GM21786 (cell line): Measurements from ENCODE around the gene UCHL3.
A peak's percentile ranks its signal among the peaks of the same experiment; 100 is the strongest.
"Not testable (repeated sequence)": the region's sequence is repeated elsewhere in the genome, so short reads cannot be mapped to it uniquely, and the experiment has no call there.

ENCODE experiments used
- ATAC-seq: cut with Tn5 transposase; IDR thresholded peaks from one replicate; pipeline ENCODE4 v1.9.1; 2021; ENCODE audit not compliant: unreplicated experiment

The UCHL3 gene

DNA sequence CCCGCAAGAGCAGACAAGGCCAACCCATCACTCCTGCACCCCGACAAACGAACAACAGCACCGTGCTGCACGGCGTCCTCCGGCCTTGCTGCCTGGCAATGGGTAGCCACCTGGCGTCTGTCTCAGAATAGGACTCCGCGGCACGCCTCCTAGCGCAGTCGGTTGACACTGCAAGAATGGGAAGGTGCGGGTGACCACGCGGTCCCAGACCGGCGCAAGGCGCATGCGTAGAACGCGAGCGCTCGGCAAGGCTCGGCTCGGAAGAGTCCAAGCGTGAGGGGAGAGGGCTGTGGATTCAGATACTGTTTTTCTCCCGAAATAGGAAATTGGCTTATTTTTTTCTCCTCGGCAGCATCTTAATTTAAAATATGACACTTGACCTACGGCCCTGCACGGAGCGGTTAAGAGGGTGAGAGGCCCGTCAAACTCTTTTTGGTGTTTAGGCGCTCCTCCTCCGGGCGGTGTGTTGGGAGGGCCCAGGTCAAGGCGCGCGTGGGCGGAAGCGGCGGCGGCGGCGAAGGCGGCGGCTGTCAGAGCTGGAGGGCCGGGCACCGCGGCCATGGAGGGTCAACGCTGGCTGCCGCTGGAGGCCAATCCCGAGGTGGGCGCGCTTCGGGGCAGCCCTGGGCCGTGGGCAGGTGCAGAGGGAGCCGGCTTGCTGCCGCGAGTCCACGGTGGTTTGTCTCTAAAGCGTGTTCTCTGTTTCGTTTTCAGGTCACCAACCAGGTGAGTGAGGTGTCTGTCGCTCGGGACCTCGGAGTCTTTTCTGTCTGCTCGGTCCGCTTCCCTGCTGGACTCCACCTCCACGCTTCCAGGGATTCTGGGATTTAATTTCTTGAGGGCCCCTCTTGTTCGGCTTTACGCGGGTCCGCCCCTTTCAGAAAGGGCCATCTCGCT, at the start of gene UCHL3:
Gene UCHL3, plus strand, starts transcription at position 530 of the 897 bp plus-strand sequence. Its CDS starts 30 bp downstream, at position 560.
- ATAC-seq, result peak; percentile 98

DNA sequence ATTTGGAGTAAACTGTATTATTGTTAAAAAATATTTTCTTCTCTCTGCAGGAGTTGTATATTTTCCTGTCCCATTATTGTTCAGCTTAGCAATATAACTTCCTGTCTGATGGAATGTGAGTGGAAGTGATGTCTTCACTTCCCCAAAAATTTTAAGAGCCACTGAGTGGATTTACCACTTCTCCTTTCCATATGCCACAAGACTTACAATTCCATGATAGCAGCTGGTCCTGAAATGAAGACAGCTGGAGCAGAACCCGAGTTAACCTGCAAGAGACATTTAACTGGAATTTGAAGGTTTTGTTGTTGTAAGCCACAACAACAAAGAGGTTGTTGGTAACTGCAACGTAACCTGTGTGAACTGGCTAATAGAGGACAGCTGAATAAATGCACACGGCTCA, 44.3 kb upstream of the UCHL3 start:
- no peak for ATAC-seq

DNA sequence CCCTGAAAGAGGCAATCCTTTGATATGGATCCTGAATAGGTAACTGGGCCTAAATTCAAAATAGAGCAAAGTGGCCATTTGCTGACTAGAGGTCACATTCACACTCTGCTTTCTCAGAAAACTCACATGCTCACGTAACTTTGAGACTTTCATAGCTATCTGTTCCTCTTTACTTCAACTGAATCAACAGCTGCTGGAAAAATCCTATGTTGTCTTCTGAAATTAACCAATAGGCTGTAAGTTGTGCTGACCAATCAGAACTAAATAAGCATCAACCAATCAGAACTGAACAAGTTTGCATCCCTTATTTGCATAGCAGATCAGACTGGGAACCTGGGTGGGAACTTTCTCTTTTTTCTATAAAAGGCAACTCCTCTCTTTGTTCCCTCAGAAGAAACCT, 43.6 kb upstream of the UCHL3 start:
- no peak for ATAC-seq

DNA sequence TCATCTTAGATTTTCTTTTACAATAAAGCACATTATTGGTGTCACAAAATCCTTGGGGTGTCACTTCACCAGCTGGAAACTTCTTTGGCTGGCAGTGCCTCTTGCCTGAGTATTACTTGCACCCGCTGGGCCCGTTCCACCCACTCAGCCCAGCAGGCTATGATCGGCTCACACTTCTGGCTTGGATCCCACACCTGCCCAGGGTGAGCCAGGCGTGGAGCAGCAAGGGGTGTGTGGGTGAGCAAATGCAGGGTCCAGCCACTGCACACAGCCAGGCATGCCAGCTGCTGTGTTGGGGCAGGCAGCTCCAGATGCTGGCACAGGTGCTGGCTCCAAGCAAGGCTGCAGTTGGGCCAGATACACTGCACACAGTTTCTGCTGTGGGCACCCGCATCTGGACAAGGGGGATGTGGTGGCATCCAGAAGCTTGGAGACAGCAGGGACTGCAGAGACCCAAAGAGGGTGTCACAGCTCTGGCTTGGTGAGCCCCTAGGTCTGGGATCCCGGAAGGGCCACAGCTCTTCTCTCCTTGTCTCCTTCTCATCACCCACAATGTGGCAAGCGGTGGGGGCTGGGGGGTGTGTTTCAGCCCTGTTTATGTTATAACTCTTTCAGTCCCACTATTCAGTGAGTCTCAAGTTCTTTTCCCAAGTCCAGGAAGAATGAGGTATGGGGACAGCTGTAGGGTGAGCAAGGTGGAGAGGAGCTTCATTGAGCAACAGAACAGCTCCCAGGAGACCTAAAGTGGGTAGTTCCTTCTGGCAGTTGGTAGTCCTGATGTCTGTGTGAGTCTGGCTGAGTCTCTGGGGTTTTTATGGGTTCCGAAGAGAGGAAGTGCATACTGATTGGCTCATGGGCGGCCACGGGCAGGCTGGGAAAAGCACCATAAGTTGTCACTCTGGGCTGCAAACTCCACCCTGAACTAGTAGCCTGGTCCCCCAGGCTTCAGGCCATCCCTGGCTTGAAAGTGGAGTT, 42.3 kb upstream of the UCHL3 start:
- ATAC-seq, result no peak

- no peak for ATAC-seq
Measured at GRCh38 chr13:75508002-75508548, 41.5 kb upstream of the UCHL3 start.

- ATAC-seq, result no peak
Measured at GRCh38 chr13:75511051-75511625, 38.5 kb upstream of the UCHL3 start.

DNA sequence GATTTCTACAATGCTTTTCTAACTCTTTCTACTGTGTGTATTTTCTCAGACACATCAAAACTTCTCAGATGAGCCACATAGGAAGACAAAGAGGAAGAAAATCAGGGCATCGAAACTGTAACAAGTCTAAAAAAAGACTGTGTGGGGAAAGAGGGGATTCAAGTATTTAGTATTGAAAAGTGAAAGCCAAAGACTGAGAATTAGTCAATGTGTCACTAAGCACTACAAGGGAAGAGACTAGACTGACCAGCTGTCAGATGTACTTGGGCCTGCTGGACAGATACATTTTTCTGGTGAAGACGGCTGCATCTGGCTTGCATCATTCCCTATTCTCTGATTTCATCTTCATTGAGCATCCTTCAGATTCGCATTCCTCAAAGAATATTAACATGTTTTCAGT, 37.3 kb upstream of the UCHL3 start:
- ATAC-seq, result peak; percentile 95

DNA sequence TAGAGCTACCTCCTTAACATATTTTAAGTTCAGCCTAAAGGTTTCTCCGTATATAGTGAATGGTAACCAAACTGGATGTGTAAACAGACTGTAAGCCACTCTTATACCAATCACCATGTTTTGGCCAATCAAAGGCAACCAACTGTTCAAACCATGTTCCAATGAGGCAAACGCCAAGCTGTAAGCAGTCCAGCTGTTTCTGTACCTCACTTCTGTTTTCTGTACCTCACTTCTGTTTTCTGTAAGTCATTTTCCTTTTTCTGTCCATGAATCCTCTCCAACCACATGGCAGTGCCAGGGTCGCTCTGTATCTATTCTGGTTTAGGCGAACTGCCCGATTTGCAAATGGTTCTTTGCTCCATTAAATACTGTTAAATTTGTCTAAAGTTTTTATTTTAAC, 36.3 kb upstream of the UCHL3 start:
- ATAC-seq, result no peak

GRCh38 chr13:75514080-75514995, 35.3 kb upstream of the UCHL3 start:
- ATAC-seq, result no peak

- no peak for ATAC-seq
Measured at GRCh38 chr13:75518439-75519088, 31.0 kb upstream of the UCHL3 start.

- ATAC-seq, result no peak
Measured at GRCh38 chr13:75521956-75522355, 27.6 kb upstream of the UCHL3 start.

- peak; percentile 43 for ATAC-seq
Measured at GRCh38 chr13:75530549-75530961, 19.0 kb upstream of the UCHL3 start.

GRCh38 chr13:75533861-75534260, 15.7 kb upstream of the UCHL3 start:
- ATAC-seq, result no peak

DNA sequence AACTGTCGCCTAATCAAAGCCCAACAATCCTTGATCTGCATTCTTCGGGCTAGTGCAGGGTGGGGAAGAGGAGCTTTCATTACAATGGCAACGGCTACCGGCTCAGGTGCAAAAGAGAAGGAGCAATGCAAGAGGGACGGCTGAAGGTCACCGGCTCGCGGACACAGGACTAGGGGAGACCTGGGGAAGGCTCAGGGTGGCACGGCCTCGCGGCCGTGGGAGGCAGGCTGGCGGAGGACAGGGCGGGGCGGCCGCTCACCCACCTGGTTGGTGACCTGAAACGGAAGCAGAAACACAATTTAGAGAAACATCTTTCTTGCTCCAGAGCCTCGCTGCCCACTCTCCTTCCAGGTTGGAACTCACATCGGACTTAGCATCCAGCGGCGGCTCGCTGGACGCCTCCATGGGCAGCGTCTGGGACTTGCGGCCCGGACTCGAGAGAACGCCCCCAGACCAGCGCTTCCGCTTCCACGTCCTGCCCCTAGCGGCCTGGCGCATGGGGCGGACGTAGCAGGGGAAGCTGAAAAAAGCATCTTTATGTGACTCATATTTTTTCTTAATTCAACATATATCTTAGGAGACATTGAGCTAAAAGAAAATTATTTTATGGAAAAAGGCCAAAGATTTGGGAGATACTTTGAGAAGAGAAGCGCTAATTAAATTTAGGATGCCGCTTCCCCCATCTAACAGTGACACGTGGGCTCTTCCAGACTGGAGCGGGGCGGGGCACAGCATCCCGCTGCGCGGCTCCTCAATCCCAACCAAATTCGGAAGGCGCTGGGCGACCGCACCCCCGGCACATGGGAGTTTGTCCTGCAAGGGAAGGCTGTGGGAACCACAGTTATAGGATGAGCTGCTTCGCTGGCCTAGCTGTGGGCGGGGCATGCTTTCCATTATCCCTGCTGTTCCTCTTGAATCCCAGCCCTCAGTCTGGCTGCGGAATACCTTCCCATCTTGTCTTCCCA, 11.9 kb upstream of the UCHL3 start, which contains the start of gene COMMD6:
Gene COMMD6, minus strand, starts transcription at position 441 of the 965 bp plus-strand sequence. Its CDS starts 36 bp downstream, at position 405.
- ATAC-seq, result peak; percentile 96

- ATAC-seq, result no peak
Measured at GRCh38 chr13:75541287-75541686, 8.3 kb upstream of the UCHL3 start.

- ATAC-seq, result no peak
Measured at GRCh38 chr13:75541961-75542360, 7.6 kb upstream of the UCHL3 start.

- ATAC-seq, result no peak
Measured at GRCh38 chr13:75544681-75545330, 4.8 kb upstream of the UCHL3 start.

- not testable (repeated sequence) for ATAC-seq
Measured at GRCh38 chr13:75545386-75545785, 4.2 kb upstream of the UCHL3 start.
